GM23338 (cell line): Measurements from ENCODE around the gene EEIG2. TPM values are rescaled to one million over a fixed set of nuclear protein-coding genes. Genes with fewer than 3 reads are reported as not detected.

Experiments used
- ATAC-seq: fragments of 200-7000 bp; cut with Tn5 transposase; 3 replicates; pipeline ENCODE4 v1.9.1; 2020
- DNase-seq: peaks from one replicate; pipeline ENCODE4 v3.0.0-alpha.2; 2015; ENCODE audit warnings: low spot score
- H2AFZ ChIP-seq: fragments of 200-600 bp; sonication (generic); 2 replicates; pipeline ENCODE4 v1.8.0; 2016; ENCODE audit warnings: antibody characterized with exemption, mild to moderate bottlenecking, moderate library complexity
- H3F3A ChIP-seq: fragments of 200-600 bp; sonication (generic); replicated peaks from 2 replicates; pipeline ENCODE4 v1.8.0; 2017; ENCODE audit warnings: antibody characterized with exemption, mixed run types, low read depth
- H3K27ac ChIP-seq: fragments of 200-600 bp; sonication (generic); 2 replicates; pipeline ENCODE4 v1.6.1; 2016; ENCODE audit warnings: low read depth
- H3K27me3 ChIP-seq: fragments of 200-600 bp; sonication (generic); 2 replicates; pipeline ENCODE4 v1.8.0; 2016; ENCODE audit warnings: mild to moderate bottlenecking, mixed run types, moderate library complexity; ENCODE audit not compliant: insufficient read depth
- H3K36me3 ChIP-seq: fragments of 200-600 bp; sonication (generic); 2 replicates; pipeline ENCODE4 v1.8.0; 2016; ENCODE audit warnings: mild to moderate bottlenecking; ENCODE audit not compliant: insufficient read depth
- H3K4me1 ChIP-seq: fragments of 200-600 bp; sonication (generic); 2 replicates; pipeline ENCODE4 v1.8.0; 2016; ENCODE audit warnings: mild to moderate bottlenecking, moderate library complexity; ENCODE audit not compliant: insufficient read depth
- H3K4me2 ChIP-seq: fragments of 200-600 bp; sonication (generic); 2 replicates; pipeline ENCODE4 v1.7.1; 2017; ENCODE audit warnings: mixed run types
- H3K4me3 ChIP-seq: fragments of 200-600 bp; sonication (generic); 2 replicates; pipeline ENCODE4 v1.6.1; 2016; ENCODE audit warnings: mixed run types
- H3K79me2 ChIP-seq: fragments of 200-600 bp; sonication (generic); replicated peaks from 2 replicates; pipeline ENCODE4 v1.8.0; 2017; ENCODE audit warnings: mild to moderate bottlenecking; ENCODE audit not compliant: insufficient read depth
- H3K9me2 ChIP-seq: fragments of 200-600 bp; sonication (generic); 2 replicates; pipeline ENCODE4 v1.8.0; 2017; ENCODE audit not compliant: insufficient read depth
- H4K20me1 ChIP-seq: fragments of 200-600 bp; sonication (generic); replicated peaks from 2 replicates; pipeline ENCODE4 v1.8.0; 2017; ENCODE audit warnings: mild to moderate bottlenecking; ENCODE audit not compliant: insufficient read depth
- H3K27ac Mint-ChIP-seq: 2 replicates; pipeline ENCODE4 v1.8.0; 2020; ENCODE audit warnings: inconsistent platforms, mild to moderate bottlenecking, moderate library complexity, mixed read lengths
- H3K27me3 Mint-ChIP-seq: 3 replicates; pipeline ENCODE4 v1.8.0; 2022; ENCODE audit warnings: low read depth, mild to moderate bottlenecking, moderate library complexity, mixed read lengths, inconsistent platforms; ENCODE audit not compliant: insufficient read depth, poor library complexity
- H3K36me3 Mint-ChIP-seq: 3 replicates; pipeline ENCODE4 v1.8.0; 2021; ENCODE audit warnings: low read depth, mild to moderate bottlenecking, inconsistent platforms, moderate library complexity, mixed read lengths
- H3K4me1 Mint-ChIP-seq: 3 replicates; pipeline ENCODE4 v1.8.0; 2020; ENCODE audit warnings: mild to moderate bottlenecking, inconsistent platforms, mixed read lengths
- H3K4me3 Mint-ChIP-seq: 3 replicates; pipeline ENCODE4 v1.8.0; 2021; ENCODE audit warnings: moderate library complexity, mild to moderate bottlenecking, inconsistent platforms, mixed read lengths
- H3K9me3 Mint-ChIP-seq: 3 replicates; pipeline ENCODE4 v1.8.0; 2020; ENCODE audit warnings: moderate library complexity, mild to moderate bottlenecking, inconsistent platforms, mixed read lengths
- CREB1 ChIP-seq: fragments of 250-450 bp; sonication (Bioruptor Pico); IDR thresholded peaks from 2 replicates; pipeline ENCODE4 v1.5.0; 2020; ENCODE audit warnings: low read depth, mild to moderate bottlenecking, moderate library complexity
- CTCF ChIP-seq, 2 experiments: fragments of 200-600 bp in 1 of 2; sonication (generic) in 1 of 2; conservative IDR thresholded peaks; 2 replicates each; pipeline versions ENCODE4 v1.5.1 to v1.6.1; 2016 to 2017; ENCODE audit warnings: antibody characterized with exemption in 2 of 2, low read depth in 2 of 2, mild to moderate bottlenecking in 2 of 2, moderate library complexity in 1 of 2
- ETS1 ChIP-seq: IDR thresholded peaks from 2 replicates; pipeline ENCODE4 v1.6.1; 2016; ENCODE audit warnings: antibody characterized with exemption
- EZH2 ChIP-seq: fragments of 200-600 bp; sonication (generic); IDR thresholded peaks from one replicate; pipeline ENCODE4 v1.8.0; 2017; ENCODE audit warnings: antibody characterized with exemption, mild to moderate bottlenecking, low read depth; ENCODE audit not compliant: unreplicated experiment
- EZH2phosphoT487 ChIP-seq: fragments of 200-600 bp; sonication (generic); IDR thresholded peaks from one replicate; pipeline ENCODE4 v1.8.1; 2018; ENCODE audit warnings: antibody characterized with exemption; ENCODE audit not compliant: unreplicated experiment
- JUNB ChIP-seq: IDR thresholded peaks from one replicate; pipeline ENCODE4 v1.6.1; 2016; ENCODE audit warnings: antibody characterized with exemption; ENCODE audit not compliant: unreplicated experiment
- NANOG ChIP-seq: IDR thresholded peaks from 2 replicates; pipeline ENCODE4 v1.6.1; 2016; ENCODE audit warnings: antibody characterized with exemption, borderline replicate concordance
- POLR2AphosphoS5 ChIP-seq: IDR thresholded peaks from 2 replicates; pipeline ENCODE4 v1.6.1; 2016; ENCODE audit warnings: antibody characterized with exemption, low read depth
- REST ChIP-seq: IDR thresholded peaks from one replicate; pipeline ENCODE4 v1.6.1; 2018; ENCODE audit warnings: antibody characterized with exemption; ENCODE audit not compliant: unreplicated experiment
- STAT1 ChIP-seq: IDR thresholded peaks from one replicate; pipeline ENCODE4 v1.6.1; 2016; ENCODE audit warnings: antibody characterized with exemption; ENCODE audit not compliant: unreplicated experiment
- ZNF114 ChIP-seq: fragments of 250-450 bp; sonication (Bioruptor Pico); IDR thresholded peaks from 2 replicates; pipeline ENCODE4 v1.5.0; 2020; ENCODE audit warnings: mild to moderate bottlenecking, moderate library complexity
- ZNF331 ChIP-seq: fragments of 250-450 bp; sonication (Bioruptor Pico); IDR thresholded peaks from 2 replicates; pipeline ENCODE4 v1.5.0; 2020; ENCODE audit warnings: low read depth, mild to moderate bottlenecking, moderate library complexity
- ZNF462 ChIP-seq: fragments of 250-450 bp; sonication (Bioruptor Pico); IDR thresholded peaks from 2 replicates; pipeline ENCODE4 v1.5.0; 2020; ENCODE audit warnings: mild to moderate bottlenecking, moderate library complexity
- polyA plus RNA-seq: library from polyadenylated mRNA; unstranded; fragments of >200 nt; fragmentation: Nextera tagmentation; extraction: Ambion mirVana; gene quantifications from 2 replicates; pipeline ENCODE4 v1.2.1, GENCODE V29; 2016
- total RNA-seq: library from RNA; depleted of rRNA; stranded (reverse); fragments of >200 nt; shearing (Covaris generic); gene quantifications from 2 replicates; pipeline ENCODE4 v1.2.3, GENCODE V29; 2014

EEIG2 gene
- total and polyA plus RNA-seq, 2 experiments from 2014 or later = 7.9 to 44.5 TPM

- no peaks in the 10 kb centered on the region for H3F3A ChIP-seq
- H3K4me1 Mint-ChIP-seq = peaks cover 19% of the 10 kb centered on the region
- DNase-seq (no peak), ATAC-seq (no peak)
- no peaks in the 10 kb centered on the region; the same call in 1 of the 2 replicates for H3K36me3 ChIP-seq
- peaks cover 12% of the 10 kb centered on the region for H3K9me3 Mint-ChIP-seq
- H3K4me3 Mint-ChIP-seq = no peak overlapping the region
- peaks cover 28% of the 10 kb centered on the region for H4K20me1 ChIP-seq
- no peak overlapping the region for H3K4me3 ChIP-seq
- peaks cover 97% of the 10 kb centered on the region for H3K79me2 ChIP-seq
- H3K4me2 ChIP-seq = no peak overlapping the region
- no peaks in the 10 kb centered on the region for H3K9me2 ChIP-seq
- H2AFZ ChIP-seq = no peak overlapping the region
- H3K27ac Mint-ChIP-seq = no peak overlapping the region
- peaks cover 13% of the 10 kb centered on the region for H3K36me3 Mint-ChIP-seq
- H3K27ac ChIP-seq = no peak overlapping the region
- H3K27me3 ChIP-seq = no peaks in the 10 kb centered on the region
- no peaks in the 10 kb centered on the region for H3K27me3 Mint-ChIP-seq
- no peak for TF ChIP-seq ZNF462 (CRISPR knock-in tag)
- no peak for TF ChIP-seq REST
- no peak for TF ChIP-seq STAT1
- TF ChIP-seq JUNB = no peak
- no peak for TF ChIP-seq ZNF331 (CRISPR knock-in tag)
- no peak for TF ChIP-seq NANOG
- no peak for TF ChIP-seq CTCF (conservative IDR thresholded peaks at IDR 0.05; ENCODE audit: low read depth in 2 of 2)
- TF ChIP-seq CREB1 = no peak
- TF ChIP-seq ZNF114 = no peak
- no peak for TF ChIP-seq EZH2phosphoT487
- no peak for TF ChIP-seq ETS1
- TF ChIP-seq EZH2 = no peak
- TF ChIP-seq POLR2AphosphoS5 = no peak
- H3K4me1 ChIP-seq = peaks cover 21% of the 10 kb centered on the region; the same call in 1 of the 2 replicates
Measured at GRCh38 chr1:108585313-108585712, 25.4 kb downstream of the EEIG2 start.
